ENCODE results near the gene OTUD1.
A peak's percentile ranks its signal among the peaks of the same experiment; 100 is the strongest.

Gene OTUD1

DNA sequence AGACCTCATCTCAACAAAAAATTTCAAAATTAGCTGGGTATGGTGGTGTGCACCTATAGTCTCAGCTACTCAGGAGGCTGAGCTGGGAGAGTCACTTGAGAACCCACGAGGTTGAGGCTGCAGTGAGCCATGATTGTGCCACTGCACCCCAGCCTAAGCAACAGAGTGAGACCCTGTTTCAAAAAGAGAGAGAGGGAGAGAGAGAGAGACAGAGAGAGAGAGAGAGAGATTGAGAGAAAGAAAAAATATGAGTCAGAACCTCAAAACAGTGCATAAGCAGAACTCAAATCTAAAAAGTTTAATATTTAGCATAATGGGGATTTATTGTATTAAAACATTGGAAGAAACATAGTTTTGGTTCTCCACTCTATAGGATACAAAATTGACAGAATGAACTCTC lies 17.5 kb upstream of the OTUD1 start:
- no peak for DNase-seq (ENCODE audit: low read depth, low spot score)

DNA sequence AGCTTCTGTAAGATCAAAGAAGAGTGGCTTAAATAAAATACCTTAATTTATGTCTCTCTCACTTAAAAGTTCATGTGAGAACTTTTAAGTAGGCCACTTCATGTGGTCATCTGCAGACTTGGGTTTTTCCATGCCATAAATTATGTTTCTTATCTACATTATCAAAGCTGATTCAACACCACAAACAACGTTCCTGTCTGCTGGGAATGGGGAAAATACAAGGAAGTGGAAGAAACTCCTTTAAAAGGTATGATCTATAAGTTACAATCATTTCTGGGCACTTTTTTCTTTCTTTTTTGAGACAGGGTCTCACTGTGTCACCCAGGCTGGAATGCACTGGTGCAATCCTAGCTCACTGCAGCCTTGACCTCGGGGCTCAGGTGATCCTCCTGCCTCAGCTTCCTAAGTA lies 16.9 kb upstream of the OTUD1 start:
- DNase-seq (ENCODE audit: low read depth, low spot score) = no peak

DNA sequence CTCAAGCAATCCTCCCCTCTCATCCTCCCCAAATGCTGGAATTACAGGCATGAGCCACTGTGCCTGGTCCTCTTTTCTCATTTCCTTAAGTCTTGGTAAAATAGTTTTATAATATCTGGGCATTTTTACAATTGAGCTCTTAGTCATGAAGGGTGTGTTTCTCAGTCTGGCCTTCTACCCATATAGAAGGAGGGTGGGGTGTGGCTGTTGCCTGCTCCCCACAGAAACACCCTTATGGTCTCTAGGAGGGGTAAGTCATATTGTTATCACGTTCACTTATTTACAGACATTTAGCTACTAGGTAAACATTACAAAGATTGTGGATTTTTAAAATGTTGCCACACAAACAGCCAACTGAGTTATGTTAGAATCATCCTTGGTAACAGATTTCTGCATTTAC lies 6.7 kb upstream of the OTUD1 start:
- DNase-seq (ENCODE audit: low read depth, low spot score) = no peak

DNA sequence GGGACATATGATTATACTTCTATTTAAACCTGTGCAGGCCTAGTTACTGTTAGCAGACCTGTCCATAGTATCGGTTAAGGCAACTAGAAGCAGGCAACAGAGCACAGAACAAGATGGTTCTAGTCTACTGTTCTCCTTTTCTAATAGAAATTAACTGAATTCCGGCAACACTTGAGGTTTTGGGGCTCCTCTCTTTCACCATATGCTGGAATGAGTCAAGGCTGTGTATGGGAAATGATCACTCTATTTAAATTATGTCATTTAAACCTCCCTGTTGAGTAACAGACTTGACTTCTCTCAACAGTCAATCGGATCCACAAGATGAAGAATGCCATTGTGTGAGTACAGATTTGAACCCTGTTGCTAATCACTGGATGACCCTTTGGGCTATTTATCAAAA lies 6.2 kb upstream of the OTUD1 start:
- no peak for DNase-seq (ENCODE audit: low read depth, low spot score)

DNA sequence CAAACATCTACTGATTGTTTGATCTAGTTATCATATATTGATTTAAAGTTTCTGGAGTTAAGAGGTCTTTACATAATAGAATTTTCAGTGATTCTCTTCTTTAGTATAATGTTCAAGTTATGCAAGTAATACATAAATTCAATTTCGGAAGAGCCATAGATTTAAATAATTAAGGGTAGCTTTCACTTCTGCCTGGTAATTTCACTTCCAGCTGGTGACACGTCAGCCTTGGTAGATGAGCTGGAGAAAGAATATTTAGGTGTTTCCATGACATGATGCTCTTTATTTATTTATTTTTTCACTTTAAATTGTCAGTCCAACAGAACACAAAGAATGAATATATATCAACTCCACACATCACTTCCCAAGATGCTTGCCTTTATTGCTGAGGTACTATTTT lies 5.2 kb upstream of the OTUD1 start:
- no peak for DNase-seq (ENCODE audit: low read depth, low spot score)

DNA sequence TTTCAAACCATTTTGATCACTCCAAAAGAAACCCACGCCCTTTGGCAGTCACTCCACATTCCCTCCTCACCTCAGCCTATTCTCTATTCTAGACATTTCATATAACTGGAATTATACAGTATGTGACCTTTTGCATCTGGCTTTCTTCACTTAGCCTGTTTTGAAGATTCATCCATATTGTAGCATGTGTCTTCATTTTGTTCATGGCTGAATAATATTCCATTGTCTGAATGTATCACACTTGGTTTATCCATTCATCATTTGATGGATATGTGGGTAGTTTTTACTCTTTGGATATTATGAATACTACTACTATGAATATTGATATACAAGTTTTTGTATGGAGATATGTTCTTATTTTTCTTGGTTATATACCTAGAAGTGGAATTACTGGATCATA lies 3.5 kb upstream of the OTUD1 start:
- no peak for DNase-seq (ENCODE audit: low read depth, low spot score)

DNA sequence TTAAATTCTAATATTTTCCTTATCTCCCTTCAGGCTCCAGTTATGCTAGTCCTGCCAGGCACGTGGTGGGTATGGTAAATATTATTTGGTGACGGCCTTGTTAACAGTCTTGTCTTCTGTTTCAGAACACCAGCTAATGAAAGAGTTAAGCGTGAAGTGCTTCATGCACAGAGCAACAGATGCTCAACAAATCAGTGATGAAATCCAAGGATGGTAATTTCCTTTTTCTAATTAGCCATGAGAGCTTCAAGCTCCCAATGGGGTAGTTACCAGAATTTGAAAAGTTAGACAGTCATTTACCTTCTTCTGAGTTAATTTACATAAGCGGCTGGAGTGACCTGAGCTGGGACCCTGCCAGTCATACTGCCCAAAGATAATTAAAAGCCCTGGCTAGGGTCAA lies 1.9 kb upstream of the OTUD1 start:
- no peak for DNase-seq (ENCODE audit: low read depth, low spot score)

DNA sequence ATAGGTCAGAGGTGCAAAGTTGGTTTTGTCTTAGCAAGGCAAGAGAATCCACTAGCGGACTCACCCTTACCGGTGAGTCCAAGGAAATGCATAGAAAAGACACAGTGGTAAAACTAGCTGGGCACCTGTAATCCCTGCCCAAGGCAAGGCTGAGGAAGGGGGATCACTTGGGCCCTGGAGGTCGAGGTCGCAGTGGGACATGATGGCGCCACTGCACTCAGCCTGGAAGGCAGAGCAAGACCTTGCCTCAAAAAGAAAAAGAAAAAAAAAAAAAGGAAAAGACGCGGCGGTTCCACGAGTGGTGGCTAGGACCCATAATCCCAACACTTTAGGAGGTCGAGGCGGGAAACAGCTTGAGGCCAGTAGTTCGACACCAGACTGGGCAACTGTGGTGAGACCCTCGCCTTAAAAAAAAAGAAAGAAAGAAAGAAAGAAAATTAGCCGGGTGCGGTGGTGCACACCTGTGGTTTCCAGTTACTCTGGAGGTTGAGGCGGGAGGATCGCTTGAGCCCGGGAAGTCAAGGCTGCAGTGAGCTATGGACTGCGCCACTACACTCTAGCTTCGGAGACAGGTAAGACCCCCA lies 820 bp upstream of the OTUD1 start:
- DNase-seq (ENCODE audit: low read depth, low spot score) = no peak

DNA sequence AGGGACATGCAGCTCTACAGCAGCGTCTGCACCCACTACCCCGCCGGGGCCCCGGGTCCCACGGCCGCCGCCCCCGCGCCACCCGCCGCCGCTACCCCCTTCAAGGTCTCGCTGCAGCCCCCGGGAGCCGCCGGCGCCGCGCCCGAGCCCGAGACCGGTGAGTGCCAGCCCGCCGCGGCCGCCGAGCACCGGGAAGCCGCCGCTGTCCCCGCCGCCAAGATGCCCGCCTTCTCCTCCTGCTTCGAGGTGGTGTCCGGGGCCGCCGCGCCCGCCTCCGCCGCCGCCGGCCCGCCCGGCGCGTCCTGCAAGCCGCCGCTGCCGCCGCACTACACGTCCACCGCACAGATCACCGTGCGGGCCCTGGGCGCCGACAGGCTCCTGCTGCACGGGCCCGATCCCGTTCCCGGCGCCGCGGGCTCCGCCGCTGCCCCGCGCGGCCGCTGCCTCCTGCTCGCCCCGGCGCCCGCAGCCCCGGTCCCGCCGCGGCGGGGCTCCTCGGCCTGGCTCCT lies 631 bp downstream of the OTUD1 start:
- DNase-seq (ENCODE audit: low read depth, low spot score) = peak; percentile 65

DNA sequence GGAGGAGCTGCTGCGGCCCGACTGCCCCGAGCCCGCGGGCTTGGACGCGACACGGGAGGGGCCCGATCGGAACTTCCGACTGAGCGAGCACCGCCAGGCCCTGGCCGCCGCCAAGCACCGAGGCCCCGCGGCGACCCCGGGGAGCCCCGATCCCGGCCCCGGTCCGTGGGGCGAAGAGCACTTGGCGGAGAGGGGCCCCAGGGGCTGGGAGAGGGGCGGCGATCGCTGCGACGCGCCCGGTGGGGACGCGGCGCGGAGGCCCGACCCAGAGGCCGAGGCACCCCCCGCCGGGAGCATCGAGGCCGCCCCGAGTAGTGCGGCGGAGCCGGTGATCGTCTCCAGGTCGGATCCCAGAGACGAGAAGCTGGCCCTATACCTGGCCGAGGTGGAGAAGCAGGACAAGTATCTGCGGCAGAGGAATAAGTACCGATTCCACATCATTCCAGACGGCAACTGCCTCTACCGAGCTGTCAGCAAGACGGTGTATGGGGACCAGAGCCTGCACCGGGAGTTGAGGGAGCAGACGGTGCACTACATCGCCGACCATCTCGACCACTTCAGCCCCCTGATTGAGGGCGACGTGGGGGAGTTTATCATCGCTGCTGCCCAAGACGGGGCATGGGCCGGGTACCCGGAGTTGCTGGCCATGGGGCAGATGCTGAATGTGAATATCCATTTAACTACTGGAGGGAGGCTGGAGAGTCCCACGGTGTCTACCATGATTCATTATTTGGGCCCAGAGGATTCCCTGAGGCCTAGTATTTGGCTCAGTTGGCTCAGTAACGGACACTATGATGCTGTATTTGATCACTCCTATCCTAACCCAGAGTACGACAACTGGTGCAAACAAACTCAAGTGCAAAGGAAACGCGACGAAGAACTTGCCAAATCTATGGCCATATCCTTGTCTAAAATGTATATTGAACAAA lies 1.4 kb downstream of the OTUD1 start:
- DNase-seq (ENCODE audit: low read depth, low spot score) = peak; percentile 36

DNA sequence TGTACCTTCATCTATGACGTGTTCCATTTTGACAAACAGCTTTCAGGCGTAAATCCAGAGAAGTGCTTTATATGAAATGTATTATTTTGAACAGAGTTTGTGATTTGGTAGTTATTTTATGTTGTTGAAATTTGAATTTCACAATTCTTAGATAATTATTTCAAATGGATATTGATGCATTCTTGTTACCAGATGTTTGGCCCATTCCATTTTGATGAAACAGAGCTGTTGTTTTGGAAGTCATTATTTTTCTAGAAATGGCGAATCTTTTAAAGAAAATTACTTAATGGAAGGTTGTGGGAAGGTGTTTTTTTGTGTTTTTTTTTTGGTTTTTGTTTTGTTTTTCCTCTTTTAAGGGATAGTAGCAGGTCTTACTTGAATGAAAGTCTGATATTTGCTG lies 2.4 kb downstream of the OTUD1 start:
- no peak for DNase-seq (ENCODE audit: low read depth, low spot score)

DNA sequence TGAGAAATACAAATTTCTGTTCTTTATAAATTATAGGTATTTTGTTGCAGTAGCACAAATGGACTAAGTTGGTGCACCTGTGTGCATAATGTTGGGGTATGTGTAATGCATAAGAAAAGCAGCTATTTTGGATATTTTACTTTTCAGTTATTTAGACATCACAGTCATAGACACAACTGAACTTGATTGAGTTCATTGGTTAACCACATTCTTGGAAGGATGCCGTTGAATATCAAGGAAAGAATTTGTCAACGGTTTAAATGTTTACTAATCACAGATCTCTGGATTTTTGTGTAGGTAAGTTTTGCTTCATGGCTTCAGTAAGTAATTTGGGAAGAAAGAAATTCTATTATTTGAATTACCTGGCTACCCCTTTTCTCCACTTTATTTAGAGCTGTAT lies 4.1 kb downstream of the OTUD1 start:
- DNase-seq (ENCODE audit: low read depth, low spot score) = peak; percentile 71

DNA sequence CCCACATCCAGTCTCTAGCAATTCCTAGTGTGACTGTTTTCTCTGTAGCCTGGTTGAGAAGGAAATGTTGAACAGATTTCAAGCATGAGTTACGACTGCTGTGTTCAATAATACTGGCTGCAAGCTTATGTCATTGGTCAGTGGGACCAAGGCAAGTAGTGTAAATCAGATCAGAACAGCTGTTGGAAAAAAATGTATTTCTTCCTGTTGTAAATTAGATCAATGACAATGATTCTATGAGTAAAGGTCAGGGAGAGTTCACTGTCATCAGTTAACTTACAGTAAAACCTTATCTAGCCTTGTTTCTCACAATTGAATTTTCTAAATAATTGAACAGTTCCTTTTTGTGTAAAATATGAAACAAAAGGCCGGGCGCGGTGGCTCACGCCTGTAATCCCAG lies 6.7 kb downstream of the OTUD1 start:
- no peak for DNase-seq (ENCODE audit: low read depth, low spot score)

DNA sequence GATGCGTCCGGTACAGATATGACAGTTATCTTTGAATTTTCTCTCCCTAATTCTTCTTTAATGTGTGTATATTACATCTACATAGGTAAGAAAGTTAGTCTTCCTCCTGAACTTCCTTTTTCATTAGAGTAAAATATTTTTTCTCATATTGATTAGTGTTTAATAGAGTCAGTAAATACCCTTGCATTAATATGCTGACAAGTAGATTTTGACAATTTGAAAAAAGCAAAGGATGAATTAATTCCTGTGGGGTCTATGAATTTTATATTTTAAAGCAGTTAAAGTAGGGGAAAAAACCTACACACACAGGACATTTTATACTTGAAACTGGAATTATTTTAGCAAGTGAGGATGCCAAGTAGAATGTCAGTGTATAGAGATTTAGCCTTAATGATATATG lies 9.4 kb downstream of the OTUD1 start:
- no peak for DNase-seq (ENCODE audit: low read depth, low spot score)

DNA sequence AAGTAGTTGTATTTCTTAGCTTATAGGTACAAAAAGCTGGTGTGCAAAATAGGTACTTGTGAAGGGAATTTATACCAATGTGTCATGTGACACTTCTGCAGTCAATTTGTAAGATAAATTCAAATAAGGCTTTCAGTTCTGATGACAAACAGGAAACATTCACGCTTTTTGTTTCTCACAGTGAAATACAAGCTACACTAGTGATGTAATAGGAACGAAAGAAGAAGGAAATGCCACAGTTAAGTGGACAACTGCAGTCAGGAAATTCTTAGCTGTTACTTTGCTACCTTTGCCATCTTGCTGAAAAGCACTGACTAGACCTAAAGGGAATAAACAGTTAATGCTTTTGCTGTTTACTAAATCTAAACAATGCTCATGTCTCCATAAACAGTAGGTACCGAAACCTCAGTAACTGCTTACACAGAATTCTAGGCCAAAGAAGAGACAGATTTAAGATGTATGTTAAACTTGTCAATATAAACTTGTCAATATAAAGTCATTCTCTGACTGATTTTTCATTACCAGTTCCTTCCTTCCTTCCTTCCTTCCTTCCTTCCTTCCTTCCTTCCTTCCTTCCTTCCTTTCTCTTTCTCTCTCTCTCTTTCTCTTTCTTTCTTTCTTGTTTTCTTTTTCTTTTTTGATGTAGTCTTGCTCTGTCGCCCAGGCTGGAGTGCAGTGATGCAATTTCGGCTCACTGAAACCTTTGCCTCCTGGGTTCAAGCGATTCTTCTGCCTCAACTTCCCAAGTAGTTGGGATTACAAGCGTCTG lies 10.1 kb downstream of the OTUD1 start:
- peak; percentile 3 for DNase-seq (ENCODE audit: low read depth, low spot score)

DNA sequence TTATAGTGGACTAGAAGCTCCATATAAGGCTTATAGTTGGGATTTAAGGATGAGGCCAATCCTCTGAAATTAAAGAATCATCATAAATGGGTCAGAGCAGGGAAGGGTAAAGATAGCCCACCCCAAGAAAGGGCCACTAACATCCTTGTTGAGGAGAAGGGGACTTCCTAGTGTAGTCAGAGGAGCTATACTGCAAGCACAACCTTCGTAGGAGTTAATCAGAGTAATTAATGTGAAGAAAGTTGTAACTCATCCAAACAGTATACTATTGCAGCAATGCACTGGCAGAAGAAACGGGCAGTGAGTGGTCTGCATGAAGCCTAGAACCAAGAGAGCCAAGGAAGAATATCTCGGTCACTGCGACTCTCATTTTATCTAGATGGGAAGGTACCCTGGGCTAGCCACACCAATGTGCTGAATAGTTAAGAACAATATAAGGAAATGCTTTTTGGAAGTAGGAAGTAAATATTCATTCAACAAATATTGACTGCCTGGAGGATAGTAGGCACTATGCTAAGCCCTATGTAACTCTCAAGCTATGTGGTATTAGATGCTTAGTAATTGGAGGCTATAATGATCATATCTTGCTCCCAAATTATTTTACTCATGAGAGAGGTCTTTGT lies 13.3 kb downstream of the OTUD1 start:
- no peak for DNase-seq (ENCODE audit: low read depth, low spot score)

DNA sequence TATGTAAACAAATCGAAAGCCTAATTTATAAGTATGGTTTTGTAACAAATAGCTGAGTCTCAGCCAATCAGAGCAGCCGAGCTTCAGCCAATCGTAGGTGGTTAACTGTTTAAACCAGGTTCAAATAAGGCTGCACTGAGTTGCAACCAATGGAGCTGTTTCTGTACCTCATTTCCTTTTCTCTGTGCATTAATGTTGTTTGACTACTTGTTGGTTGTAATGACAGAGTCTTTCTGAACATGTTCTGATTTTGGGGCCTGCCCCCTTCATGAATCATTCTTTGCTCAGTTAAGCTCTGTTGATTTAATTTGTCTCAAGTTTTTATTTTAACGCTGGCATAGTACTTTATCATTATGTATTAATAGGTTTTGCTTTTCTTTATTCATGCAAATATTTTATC lies 14.6 kb downstream of the OTUD1 start:
- DNase-seq (ENCODE audit: low read depth, low spot score) = no peak

DNA sequence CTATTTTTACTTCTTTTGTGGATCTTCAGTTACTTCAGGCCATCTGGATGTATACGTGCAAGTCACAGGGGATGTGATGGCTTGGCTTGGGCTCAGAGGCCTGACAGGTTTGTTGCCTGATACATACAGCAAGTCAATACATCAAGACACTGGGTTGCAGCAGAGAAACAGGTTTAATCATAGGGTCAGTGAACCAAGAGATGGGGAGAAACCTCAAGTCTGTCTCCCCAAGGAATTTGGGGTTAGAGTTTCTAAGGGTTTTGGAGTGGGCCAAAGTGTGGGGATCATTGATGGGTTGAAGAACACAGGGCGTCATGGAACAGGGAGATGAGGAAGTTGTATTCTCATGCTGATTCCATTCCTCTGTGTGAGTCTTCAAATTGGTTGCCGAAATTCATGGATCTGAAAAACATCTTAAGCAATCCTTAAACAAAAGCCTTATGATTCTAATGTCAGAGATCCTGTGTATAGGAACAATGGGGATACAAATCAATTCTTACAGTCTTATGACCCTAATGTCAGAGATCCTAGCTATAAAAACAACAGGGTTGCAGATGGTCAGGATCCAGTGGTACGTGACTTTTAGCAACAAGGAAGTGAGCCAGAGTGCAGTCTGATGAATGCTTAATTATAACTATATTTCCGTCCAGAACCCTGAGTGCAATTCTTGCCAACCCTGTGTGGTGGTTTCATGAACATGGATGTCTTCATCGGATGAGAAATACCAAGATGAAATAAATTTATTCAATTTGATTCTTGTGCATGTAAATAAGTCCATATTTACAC lies 18.9 kb downstream of the OTUD1 start:
- DNase-seq (ENCODE audit: low read depth, low spot score) = no peak

DNA sequence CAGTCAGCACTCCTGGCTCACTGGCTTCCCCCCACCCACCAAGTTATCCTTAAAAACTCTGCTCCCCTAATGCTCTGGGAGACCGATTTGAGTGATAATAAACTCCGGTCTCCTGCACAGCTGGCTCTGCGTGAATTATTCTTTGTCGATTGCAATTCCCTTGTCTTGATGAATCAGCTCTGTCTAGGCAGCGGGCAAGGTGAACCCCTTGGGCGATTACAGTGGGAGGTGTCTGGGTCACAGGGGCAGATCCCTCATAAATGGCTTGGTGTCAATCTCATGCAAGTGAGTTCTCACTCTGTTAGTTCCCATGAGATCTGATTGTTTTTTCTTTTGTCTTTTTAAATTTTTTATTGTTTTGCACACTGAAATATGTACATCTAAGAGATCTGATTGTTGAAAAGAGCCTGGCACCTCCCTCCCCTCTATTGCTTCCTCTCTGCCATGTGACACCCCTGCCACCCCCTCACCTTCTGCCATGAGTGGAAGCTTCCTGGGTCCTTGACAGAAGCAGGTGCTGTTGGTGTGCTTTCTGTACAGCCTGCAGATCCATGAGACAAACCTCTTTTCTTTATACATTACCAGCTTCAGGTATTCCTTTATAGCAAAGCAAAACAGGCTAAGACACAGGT lies 20.5 kb downstream of the OTUD1 start:
- DNase-seq (ENCODE audit: low read depth, low spot score) = no peak

DNA sequence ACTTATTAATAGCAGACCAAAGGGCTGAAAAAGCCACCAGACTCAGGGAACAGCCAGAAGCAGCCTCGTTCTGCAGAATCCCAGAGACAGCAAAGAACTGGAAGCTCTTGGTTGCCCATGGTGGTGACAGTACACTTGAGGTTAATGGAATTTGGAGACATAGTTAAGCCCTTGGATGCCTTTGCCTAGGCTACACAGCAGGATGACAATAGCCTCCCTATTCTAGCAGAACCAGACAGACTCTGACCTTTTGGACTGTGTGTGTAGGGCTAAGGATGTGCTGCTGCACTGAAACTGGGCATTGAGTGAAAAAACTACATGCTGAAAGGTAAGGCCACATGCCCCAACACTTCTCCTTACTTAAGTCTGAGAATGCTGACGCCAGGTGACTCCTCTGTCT lies 22.7 kb downstream of the OTUD1 start:
- DNase-seq (ENCODE audit: low read depth, low spot score) = no peak

DNA sequence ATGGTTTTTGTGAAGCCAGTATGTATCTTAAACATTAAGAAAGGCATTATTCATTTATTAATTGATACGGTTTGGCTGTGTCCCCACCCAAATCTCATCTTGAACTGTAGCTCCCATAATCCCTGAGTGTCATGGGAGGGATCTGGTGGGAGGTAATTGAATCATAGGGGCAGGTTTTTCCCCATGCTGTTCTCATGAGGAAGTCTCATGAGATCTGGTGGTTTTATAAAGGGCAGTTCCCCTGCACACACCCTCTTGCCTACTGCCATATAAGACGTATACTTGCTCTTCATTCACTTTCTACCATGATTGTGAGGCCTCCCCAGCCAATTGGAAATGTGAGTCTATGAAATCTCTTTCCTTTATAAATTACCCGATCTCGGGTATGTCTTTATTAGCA lies 28.1 kb downstream of the OTUD1 start:
- no peak for DNase-seq (ENCODE audit: low read depth, low spot score)

Measured in astrocyte of the hippocampus (primary cell).